Measurements from ENCODE around the gene UBAC1.

Gene UBAC1

GRCh38 chr9:135961277-135961715 is at the start of gene UBAC1:
UBAC1 (minus strand) TSS chr9:135961373; CDS start chr9:135961162, 211 bp downstream.
- peak; percentile 82 for DNase-seq

- no peak for DNase-seq
Measured at GRCh38 chr9:136010615-136011361, 49.6 kb upstream of the UBAC1 start.

- no peak for DNase-seq
Measured at GRCh38 chr9:136010176-136010575, 49.0 kb upstream of the UBAC1 start.

GRCh38 chr9:136009516-136009915 is 48.3 kb upstream of the UBAC1 start:
- DNase-seq = no peak

- DNase-seq = no peak
Measured at GRCh38 chr9:136008693-136008997, 47.5 kb upstream of the UBAC1 start.

- DNase-seq = no peak
Measured at GRCh38 chr9:136007934-136008692, 46.9 kb upstream of the UBAC1 start.

- no peak for DNase-seq
Measured at GRCh38 chr9:136007276-136007933, 46.2 kb upstream of the UBAC1 start.

- no peak for DNase-seq
Measured at GRCh38 chr9:136006169-136006568, 45.0 kb upstream of the UBAC1 start.

GRCh38 chr9:136004712-136005111 is 43.5 kb upstream of the UBAC1 start:
- DNase-seq = no peak

GRCh38 chr9:136004219-136004618 is 43.0 kb upstream of the UBAC1 start:
- DNase-seq = no peak

- no peak for DNase-seq
Measured at GRCh38 chr9:136003411-136004218, 42.4 kb upstream of the UBAC1 start.

- DNase-seq = no peak
Measured at GRCh38 chr9:136002881-136003280, 41.7 kb upstream of the UBAC1 start.

- no peak for DNase-seq
Measured at GRCh38 chr9:136002215-136002614, 41.0 kb upstream of the UBAC1 start.

- DNase-seq = no peak
Measured at GRCh38 chr9:136001231-136001630, 40.1 kb upstream of the UBAC1 start.

- DNase-seq = no peak
Measured at GRCh38 chr9:135998410-135999071, 37.4 kb upstream of the UBAC1 start.

- no peak for DNase-seq
Measured at GRCh38 chr9:135998016-135998380, 36.8 kb upstream of the UBAC1 start.

- no peak for DNase-seq
Measured at GRCh38 chr9:135997090-135998015, 36.2 kb upstream of the UBAC1 start.

- no peak for DNase-seq
Measured at GRCh38 chr9:135995816-135996215, 34.6 kb upstream of the UBAC1 start.

- DNase-seq = no peak
Measured at GRCh38 chr9:135994501-135995192, 33.5 kb upstream of the UBAC1 start.

- no peak for DNase-seq
Measured at GRCh38 chr9:135993765-135994500, 32.8 kb upstream of the UBAC1 start.
